ENCODE measurements around the gene TYMP.
A peak's percentile ranks its signal among the peaks of the same experiment; 100 is the strongest.

Gene TYMP

GRCh38 chr22:50488006-50488677 lies 41.7 kb downstream of the TYMP start:
- Histone ChIP-seq H3K36me3 (ENCODE audit: control insufficient read depth, insufficient read depth, low read length) (no peaks in the 10 kb centered on the region), H3K9me3 (ENCODE audit: control insufficient read depth, insufficient read depth, low read length) (no peaks in the 10 kb centered on the region), H3K27me3 (ENCODE audit: control insufficient read depth, insufficient read depth, low read length) (no peaks in the 10 kb centered on the region), H3K27ac (ENCODE audit: low read length) (no peak overlapping the region), H3K4me3 (ENCODE audit: low read length) (no peak overlapping the region), H3K4me1 (ENCODE audit: control insufficient read depth, insufficient read depth, low read length) (no peaks in the 10 kb centered on the region)
- no peak for DNase-seq (ENCODE audit: low read depth, low spot score)
- WGBS (ENCODE audit: insufficient coverage, insufficient read length) = no CpG with 5 or more reads among the region's 18 CpGs

GRCh38 chr22:50487290-50488005 lies 42.4 kb downstream of the TYMP start:
- Histone ChIP-seq H3K4me3 (ENCODE audit: low read length) (no peak overlapping the region), H3K9me3 (ENCODE audit: control insufficient read depth, insufficient read depth, low read length) (no peaks in the 10 kb centered on the region), H3K27me3 (ENCODE audit: control insufficient read depth, insufficient read depth, low read length) (no peaks in the 10 kb centered on the region), H3K27ac (ENCODE audit: low read length) (no peak overlapping the region), H3K4me1 (ENCODE audit: control insufficient read depth, insufficient read depth, low read length) (no peaks in the 10 kb centered on the region), H3K36me3 (ENCODE audit: control insufficient read depth, insufficient read depth, low read length) (peaks cover 3% of the 10 kb centered on the region; the same call in 1 of the 2 replicates)
- no peak for DNase-seq (ENCODE audit: low read depth, low spot score)
- WGBS (ENCODE audit: insufficient coverage, insufficient read length) = no CpG with 5 or more reads among the region's 23 CpGs

- WGBS (ENCODE audit: insufficient coverage, insufficient read length) = no CpG with 5 or more reads among the region's 23 CpGs
- Histone ChIP-seq H3K36me3 (ENCODE audit: control insufficient read depth, insufficient read depth, low read length) (peaks cover 3% of the 10 kb centered on the region; the same call in 1 of the 2 replicates), H3K27me3 (ENCODE audit: control insufficient read depth, insufficient read depth, low read length) (no peaks in the 10 kb centered on the region), H3K4me1 (ENCODE audit: control insufficient read depth, insufficient read depth, low read length) (no peaks in the 10 kb centered on the region), H3K9me3 (ENCODE audit: control insufficient read depth, insufficient read depth, low read length) (no peaks in the 10 kb centered on the region), H3K27ac (ENCODE audit: low read length) (no peak within 1 kb of the TSS), H3K4me3 (ENCODE audit: low read length) (no peak within 1 kb of the TSS)
- no peak for DNase-seq (ENCODE audit: low read depth, low spot score)
These were observed 43.1 kb downstream of the TYMP start, which contains the start of gene MIOX for GRCh38 chr22:50486561-50487289. Gene MIOX, plus strand, starts transcription at chr22:50486859. Its CDS starts 39 bp downstream, at chr22:50486898.

GRCh38 chr22:50485221-50486131 lies 44.3 kb downstream of the TYMP start:
- Histone ChIP-seq H3K4me1 (ENCODE audit: control insufficient read depth, insufficient read depth, low read length) (no peaks in the 10 kb centered on the region), H3K4me3 (ENCODE audit: low read length) (no peak overlapping the region), H3K27me3 (ENCODE audit: control insufficient read depth, insufficient read depth, low read length) (no peaks in the 10 kb centered on the region; the same call in 1 of the 2 replicates), H3K27ac (ENCODE audit: low read length) (no peak overlapping the region), H3K9me3 (ENCODE audit: control insufficient read depth, insufficient read depth, low read length) (no peaks in the 10 kb centered on the region), H3K36me3 (ENCODE audit: control insufficient read depth, insufficient read depth, low read length) (peaks cover 3% of the 10 kb centered on the region; the same call in 1 of the 2 replicates)
- WGBS (ENCODE audit: insufficient coverage, insufficient read length) = no CpG with 5 or more reads among the region's 29 CpGs
- no peak for DNase-seq (ENCODE audit: low read depth, low spot score)

GRCh38 chr22:50483977-50484853 lies 45.6 kb downstream of the TYMP start:
- no peak overlapping the region for H3K4me3 ChIP-seq (ENCODE audit: low read length)
- no peaks in the 10 kb centered on the region for H3K4me1 ChIP-seq (ENCODE audit: control insufficient read depth, insufficient read depth, low read length)
- H3K27me3 ChIP-seq (ENCODE audit: control insufficient read depth, insufficient read depth, low read length) = peaks cover 4% of the 10 kb centered on the region; the same call in 1 of the 2 replicates
- WGBS (ENCODE audit: insufficient coverage, insufficient read length) = no CpG with 5 or more reads among the region's 31 CpGs
- H3K9me3 ChIP-seq (ENCODE audit: control insufficient read depth, insufficient read depth, low read length) = no peaks in the 10 kb centered on the region
- DNase-seq (ENCODE audit: low read depth, low spot score) = no peak
- peaks cover 3% of the 10 kb centered on the region; the same call in 1 of the 2 replicates for H3K36me3 ChIP-seq (ENCODE audit: control insufficient read depth, insufficient read depth, low read length)
- H3K27ac ChIP-seq (ENCODE audit: low read length) = no peak overlapping the region

GRCh38 chr22:50483556-50483955 lies 46.3 kb downstream of the TYMP start:
- Histone ChIP-seq H3K36me3 (ENCODE audit: control insufficient read depth, insufficient read depth, low read length) (peaks cover 3% of the 10 kb centered on the region; the same call in 1 of the 2 replicates), H3K4me3 (ENCODE audit: low read length) (no peak overlapping the region), H3K9me3 (ENCODE audit: control insufficient read depth, insufficient read depth, low read length) (no peaks in the 10 kb centered on the region), H3K4me1 (ENCODE audit: control insufficient read depth, insufficient read depth, low read length) (no peaks in the 10 kb centered on the region), H3K27ac (ENCODE audit: low read length) (no peak overlapping the region), H3K27me3 (ENCODE audit: control insufficient read depth, insufficient read depth, low read length) (peaks cover 4% of the 10 kb centered on the region; the same call in 1 of the 2 replicates)
- no CpG with 5 or more reads among the region's 8 CpGs for WGBS (ENCODE audit: insufficient coverage, insufficient read length)
- no peak for DNase-seq (ENCODE audit: low read depth, low spot score)

GRCh38 chr22:50483106-50483505 lies 46.7 kb downstream of the TYMP start:
- Histone ChIP-seq H3K36me3 (ENCODE audit: control insufficient read depth, insufficient read depth, low read length) (peaks cover 3% of the 10 kb centered on the region; the same call in 1 of the 2 replicates), H3K27me3 (ENCODE audit: control insufficient read depth, insufficient read depth, low read length) (peaks cover 4% of the 10 kb centered on the region; the same call in 1 of the 2 replicates), H3K4me3 (ENCODE audit: low read length) (no peak overlapping the region), H3K9me3 (ENCODE audit: control insufficient read depth, insufficient read depth, low read length) (no peaks in the 10 kb centered on the region), H3K4me1 (ENCODE audit: control insufficient read depth, insufficient read depth, low read length) (no peaks in the 10 kb centered on the region), H3K27ac (ENCODE audit: low read length) (no peak overlapping the region)
- WGBS (ENCODE audit: insufficient coverage, insufficient read length) = no CpG with 5 or more reads among the region's 10 CpGs
- no peak for DNase-seq (ENCODE audit: low read depth, low spot score)

GRCh38 chr22:50482107-50483074 lies 47.4 kb downstream of the TYMP start:
- DNase-seq (ENCODE audit: low read depth, low spot score) = no peak
- Histone ChIP-seq H3K36me3 (ENCODE audit: control insufficient read depth, insufficient read depth, low read length) (peaks cover 3% of the 10 kb centered on the region; the same call in 1 of the 2 replicates), H3K27me3 (ENCODE audit: control insufficient read depth, insufficient read depth, low read length) (peaks cover 4% of the 10 kb centered on the region; the same call in 1 of the 2 replicates), H3K27ac (ENCODE audit: low read length) (no peak overlapping the region), H3K4me3 (ENCODE audit: low read length) (peak overlapping the region; percentile 83), H3K4me1 (ENCODE audit: control insufficient read depth, insufficient read depth, low read length) (no peaks in the 10 kb centered on the region), H3K9me3 (ENCODE audit: control insufficient read depth, insufficient read depth, low read length) (no peaks in the 10 kb centered on the region)
- no CpG with 5 or more reads among the region's 35 CpGs for WGBS (ENCODE audit: insufficient coverage, insufficient read length)

All from iPS DF 6.9 (cell line).